Hematopoietic multipotent progenitor cell treated with erythropoietin and hydrocortisone succinate and interleukin-3 and kit ligand, for 6 days (in vitro differentiated cells): ENCODE results near the gene RSPH1.

Experiments used
- DNase-seq: peaks from one replicate; pipeline ENCODE4 v3.0.0-alpha.2; 2015

The RSPH1 gene

DNA sequence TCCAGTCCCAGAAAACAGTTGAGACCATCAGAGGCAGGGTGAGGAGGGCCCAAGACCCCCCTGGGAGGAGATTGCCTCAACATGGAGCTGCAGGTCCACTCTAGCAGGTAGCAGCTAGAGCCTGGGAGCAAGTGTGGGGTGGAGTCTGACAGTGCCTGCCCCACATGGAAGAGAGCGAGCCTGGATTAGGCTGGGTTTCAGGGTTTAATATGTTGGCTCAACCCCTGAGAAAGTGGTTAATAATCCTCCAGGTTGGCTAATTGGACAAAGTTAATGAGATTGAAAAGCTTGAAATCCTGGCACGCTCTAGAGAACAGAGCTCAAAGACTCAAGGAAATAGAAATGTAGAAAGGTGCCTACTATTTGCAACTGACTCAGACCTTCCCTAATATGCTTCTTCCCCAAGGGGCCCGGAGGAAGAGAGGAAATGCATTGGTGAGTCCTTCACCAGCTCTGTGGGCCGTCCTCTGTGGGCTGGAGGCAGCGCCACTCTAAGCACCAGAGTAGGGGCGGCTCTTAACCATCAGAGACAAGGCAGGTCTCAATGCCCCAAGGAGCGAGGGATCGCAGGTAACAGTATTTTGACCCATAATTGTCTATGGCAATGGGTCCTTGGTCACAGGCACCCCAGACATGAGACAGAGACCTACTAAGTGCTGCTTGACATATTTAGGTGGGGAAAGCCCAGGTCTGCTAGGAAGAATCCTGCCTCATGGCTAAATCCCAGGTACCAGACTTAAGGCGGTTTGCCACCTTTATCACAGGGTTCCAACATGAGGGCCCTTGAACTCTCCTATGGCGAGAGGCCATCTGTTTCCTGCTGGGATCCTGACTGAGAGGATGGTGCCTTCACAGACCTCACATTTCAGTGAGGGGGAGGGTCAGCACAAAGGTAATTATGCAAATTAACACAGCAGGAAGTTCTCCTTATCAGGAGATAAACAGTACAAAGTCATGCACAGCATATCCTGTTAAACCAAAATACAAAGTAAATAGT lies 33.8 kb downstream of the RSPH1 start:
- no peak for DNase-seq

DNA sequence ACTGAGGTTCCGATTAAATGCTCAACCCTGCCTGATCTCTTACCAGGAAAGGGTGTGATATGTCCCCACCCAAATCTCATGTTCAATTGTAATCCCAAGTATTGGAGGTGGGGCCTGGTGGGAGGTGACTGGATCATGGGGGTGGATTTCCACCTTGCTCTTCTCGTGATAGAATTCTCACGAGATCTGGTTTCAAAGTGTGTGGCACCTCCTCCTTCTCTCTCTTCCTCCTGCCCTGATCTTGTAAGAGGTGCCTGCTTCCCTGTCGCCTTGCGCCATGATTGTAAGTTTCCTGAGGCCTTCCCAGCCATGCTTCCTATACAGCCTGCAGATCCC lies 34.9 kb downstream of the RSPH1 start:
- no peak for DNase-seq

DNA sequence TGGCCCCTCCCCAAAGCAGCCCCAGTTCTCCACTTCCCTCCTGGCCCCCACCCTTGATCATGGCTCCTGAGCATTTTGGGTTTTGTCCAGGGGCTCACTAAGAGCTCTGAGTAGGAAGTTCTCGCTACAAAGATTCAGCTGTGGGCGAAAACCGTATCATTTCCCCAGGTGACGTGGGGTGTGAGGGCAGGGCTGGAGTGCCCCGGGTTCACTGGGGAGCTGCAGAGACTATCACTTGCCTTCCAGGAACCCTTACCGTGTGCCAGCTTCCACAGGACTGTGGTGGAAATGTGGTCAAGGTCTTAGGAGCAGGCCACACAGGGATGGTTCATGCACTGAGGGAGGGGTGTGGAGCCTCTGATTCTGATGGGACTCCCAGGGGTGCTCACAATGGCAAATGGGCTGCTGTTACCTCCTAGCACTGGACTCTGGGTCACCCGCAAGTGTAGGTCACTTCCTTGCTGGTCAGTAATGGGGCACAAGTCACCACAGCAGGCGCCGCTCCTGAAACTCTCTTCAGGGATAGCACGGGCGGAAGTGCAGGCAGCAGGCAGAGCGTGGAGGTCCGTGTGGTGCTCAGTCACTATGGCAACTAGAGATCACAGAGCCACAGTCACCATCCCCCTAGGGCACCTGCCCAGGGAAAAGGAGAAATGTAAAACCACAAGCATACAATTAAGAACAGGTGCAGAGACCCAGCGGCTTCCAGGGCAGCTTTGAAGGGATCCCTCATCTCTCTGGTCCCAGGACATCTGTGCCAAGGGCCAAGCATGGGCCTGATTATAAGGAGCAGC lies 35.4 kb downstream of the RSPH1 start:
- DNase-seq = no peak

DNA sequence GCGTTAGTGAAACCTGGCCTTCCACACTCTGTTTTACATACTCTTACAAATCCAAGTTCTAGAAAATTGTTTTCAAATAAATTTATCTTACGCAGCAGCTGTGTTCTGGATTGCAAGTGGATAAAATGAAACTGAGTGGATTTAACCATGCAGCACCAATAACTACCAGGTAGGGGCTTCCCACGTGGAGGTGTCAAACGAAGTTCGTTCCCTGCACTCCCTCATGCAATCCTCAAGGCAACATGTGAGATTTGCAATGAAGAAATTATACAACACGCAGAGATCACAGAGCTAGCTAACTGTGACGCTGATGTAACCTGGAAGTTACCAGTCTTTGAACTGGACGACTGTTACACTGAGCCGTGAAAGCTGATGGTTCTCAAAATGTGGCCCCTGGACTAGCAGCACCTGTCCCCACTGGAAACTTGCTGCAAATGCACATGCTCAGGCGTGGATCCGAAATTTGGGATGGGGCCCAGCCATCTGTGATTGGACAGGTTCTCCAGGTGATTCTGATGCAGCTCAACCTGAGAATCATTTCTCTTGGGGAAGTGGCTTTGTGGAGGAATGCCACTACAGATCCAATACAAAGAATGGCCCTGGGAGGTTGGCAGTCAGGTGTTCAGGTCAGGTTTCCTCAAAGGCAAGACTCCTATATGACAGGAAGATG lies 36.3 kb downstream of the RSPH1 start:
- no peak for DNase-seq

DNA sequence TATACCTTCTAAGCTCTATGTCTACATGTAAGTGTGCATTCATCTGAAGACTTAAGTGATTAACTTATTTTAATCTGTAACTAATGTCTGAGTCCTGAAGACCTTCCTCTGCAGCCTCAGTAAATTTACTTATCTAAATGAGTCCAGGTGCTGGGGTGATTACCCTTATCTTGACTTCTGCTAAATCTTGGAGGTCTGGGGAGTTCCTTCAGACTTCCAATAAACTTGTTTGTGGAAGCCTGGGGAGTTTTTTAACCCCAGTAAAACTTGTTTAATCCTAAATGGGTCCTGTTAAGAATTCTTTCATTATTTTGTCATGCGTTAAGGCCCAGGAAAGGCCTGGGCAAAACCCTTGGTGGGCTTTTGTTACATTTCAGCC lies 37.0 kb downstream of the RSPH1 start:
- DNase-seq = no peak

DNA sequence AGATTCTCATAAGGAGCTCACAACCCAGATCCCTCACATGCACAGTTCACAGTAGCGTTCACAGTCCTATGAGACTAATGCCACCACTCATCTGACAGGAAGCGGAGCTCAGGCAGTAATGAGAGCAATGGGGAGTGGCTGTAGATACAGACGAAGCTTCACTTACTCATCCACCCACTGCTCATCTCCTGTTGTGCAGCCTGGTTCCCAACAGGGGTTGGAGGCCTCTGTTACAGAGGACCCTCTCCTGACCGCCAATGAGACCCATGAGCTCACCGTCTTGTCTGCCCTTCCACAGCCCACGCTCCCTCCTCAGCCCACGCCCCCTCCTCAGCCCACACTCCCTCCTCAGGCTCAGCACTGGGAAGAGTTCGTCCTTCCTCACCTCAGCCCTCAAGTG lies 39.6 kb downstream of the RSPH1 start:
- no peak for DNase-seq

DNA sequence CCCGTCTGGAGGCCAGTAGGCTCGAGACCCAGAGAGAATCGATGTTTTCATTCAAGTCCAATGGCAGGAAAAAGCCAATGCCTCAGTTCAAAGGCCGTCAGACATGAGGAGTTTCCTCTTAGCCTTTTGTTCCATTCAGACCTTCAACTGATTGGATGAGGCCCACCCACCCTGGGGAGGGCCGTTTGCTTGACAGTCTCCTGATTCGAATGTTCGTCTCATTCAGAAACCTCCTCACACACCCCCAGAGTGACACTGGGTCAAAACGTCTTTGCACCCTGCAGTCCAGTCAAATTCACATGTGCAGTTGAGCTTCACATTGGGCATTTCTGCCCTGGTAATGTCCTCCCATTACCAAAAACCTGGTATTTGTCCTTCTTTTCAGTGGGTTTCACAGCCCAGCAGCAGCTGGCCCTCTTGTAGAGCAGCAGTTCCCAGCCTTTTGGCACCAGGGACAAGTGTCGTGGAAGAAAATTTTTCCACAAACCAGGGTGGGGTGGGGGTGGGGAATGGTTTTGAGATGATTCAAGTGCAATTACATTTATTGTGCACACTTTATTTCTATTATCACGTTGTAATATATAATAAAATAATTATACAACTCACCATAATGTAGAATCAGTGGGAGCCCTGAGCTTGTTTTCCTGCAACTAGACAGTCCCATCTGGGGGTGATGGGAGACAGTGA lies 40.1 kb downstream of the RSPH1 start:
- no peak for DNase-seq

DNA sequence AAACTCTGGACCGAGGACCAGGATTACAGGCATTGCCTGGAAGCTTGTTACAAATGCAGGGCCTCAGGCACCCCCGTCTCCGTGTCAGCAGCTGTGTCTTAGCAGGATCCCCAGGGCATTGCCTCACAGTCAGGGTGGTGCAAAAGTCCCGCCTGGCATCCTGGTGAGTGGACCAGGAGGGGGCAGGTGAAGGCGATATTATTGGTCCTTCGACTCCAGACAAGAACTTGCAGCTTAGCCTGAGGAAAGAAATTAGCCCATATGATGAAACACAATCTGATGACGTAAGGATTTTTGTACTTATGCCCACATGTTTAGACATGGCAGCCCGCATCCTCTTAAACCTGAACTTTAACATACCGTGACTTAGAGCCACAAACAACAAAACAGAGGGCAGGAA lies 40.8 kb downstream of the RSPH1 start:
- DNase-seq = no peak

DNA sequence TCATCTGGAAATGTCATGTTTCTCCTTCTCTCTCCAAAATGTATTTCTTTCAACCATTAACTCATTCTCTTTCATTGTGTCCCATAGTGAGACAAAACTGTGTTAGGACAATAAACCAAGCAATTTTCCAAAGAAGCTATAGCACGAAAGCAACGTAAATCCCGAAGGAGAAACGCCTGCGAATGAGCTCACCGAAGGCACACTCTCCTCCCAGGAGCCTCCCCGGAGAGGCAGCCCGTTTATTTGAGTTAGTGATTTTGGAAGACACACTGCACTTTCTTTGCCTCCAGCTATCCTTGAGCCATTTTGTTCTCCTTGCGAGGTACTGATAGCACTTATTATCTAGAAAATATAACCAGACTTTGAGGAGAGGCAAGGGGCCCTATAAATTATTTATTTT lies 41.2 kb downstream of the RSPH1 start:
- no peak for DNase-seq

DNA sequence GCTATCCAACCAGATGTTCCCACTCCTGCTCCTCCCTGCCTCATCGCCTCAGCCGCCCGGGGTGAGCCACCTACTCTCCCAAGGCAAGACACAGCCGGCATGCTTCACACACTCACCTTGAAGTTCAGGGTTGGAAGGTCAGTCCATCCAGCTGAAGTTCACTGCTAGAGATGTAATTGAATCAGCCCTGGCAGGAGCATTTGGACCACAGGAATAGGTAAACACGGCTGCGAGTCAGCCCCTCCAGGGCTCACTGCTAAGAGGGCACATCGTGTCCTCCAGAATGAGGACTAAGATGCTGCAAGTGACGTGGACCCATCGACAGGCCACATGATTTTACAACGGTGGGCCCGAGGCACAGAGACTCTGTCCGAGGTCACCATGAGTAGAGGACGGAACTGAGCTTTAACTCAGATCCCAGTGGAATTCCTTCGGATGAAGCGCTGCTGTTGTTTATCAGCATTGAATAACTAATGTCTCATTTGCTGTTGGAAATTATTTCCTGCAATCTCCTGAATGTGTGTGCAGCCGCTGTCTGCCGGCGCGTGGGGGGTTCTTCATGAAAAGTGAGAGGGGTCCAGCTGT lies 41.9 kb downstream of the RSPH1 start:
- no peak for DNase-seq

DNA sequence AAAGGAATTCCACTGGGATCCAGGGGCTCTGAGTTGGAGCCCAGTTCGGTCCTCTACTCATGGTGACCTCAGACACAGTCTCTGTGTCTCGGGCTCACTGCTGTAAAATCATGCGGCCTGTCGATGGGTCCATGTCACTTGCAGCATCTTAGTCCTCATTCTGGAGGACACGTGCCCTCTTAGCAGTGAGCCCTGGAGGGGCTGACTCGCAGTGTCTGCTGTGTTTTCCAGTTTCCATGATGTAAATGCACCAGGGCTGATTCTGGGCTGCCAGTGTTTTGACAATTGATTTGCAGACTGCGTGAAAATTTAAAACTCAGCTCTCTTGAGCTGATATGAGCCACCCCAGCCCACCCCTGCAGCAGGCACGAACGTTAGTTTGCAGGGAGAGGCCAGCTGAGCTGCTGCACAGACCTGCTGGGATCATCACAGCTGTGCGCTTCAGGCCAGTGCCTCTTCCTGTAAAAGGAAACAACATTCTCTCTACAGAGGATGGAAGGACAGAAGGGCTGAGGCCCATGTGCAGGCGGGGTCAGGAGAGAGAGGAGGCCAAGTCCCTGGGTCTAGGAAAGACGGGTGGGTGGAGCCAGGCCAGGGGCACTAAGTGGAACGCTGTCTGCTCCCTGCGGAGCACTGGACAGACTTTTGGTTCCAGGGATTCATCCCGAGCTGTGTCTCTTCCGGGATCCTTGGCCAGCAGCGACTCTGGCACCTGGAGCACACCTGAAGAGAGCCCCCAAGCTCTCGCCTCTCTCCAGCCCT lies 42.6 kb downstream of the RSPH1 start:
- DNase-seq = no peak

DNA sequence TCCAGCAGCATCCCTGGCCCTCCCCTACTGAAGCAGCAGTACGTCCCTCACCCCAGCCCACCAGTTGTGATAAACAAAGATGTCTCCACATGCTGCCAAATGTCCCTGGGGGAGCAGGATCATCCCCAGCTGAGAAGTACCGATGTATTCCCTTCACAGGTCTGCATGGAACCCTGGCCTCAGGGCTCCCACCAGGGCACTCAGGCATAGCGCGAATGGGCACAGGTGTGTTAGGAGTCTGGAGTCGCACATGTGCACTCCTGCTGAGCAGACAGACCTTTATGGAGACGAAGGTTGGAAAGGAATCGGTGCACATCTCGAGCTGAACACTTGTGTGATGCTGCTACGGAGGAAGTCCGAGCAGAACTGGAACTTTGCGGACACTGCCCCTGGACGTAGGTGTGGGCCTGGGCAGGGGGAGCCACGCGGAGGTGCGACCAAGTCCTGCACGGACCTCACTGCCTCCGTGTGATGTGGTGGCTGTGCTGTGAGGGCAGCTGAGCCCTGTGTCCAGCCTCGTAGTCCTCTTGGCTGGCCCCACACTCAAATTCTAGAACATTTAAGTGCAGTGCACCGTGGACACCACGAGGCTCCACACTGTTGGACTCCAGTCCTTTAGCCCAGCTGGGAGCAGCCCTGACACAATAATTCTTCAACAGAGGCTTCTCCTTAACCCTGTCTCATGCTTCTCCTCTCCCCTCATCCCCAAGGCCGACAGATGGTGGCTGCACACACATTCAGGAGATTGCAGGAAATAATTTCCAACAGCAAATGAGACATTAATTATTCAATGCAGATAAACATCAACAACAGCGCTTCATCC lies 43.4 kb downstream of the RSPH1 start:
- DNase-seq = no peak

DNA sequence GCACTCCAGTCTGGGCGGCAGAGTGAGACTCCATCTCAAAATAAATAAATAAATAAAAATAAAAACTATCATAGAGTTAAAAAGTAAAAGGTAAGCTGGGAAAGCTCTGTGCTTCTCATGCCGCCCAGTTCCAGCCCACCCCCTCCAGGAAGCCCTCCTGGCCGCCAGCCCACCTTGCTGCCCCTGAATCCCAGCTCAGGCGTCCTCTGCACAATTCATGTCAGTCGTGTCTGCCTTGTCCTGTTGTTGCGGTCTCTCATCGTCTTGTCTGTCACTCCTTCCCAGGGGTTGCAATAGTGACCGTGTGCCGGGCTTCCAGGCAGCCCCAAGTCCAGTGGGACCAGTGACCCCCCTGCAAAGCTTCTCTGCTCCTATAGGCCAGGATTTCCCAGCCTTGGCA lies 44.1 kb downstream of the RSPH1 start:
- no peak for DNase-seq

DNA sequence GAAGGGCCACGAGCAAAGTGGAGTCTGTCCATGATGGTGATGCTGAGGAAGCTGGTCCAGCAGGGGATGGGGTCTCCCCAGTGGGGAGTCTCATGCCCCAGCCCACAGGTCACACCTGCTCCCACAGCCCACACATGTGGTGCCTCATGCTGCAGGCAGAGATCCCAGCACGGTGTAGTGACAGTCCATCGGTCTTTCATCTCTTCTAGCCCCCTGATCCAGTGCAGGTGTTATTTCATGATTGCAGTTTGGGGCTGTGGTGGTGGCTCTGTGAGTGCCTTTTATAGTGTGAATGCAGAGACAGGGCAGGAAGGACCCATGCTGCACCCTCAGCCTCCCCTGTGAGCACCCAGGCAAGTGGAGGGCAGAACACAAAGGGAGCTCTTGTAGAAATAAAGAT lies 47.3 kb downstream of the RSPH1 start:
- no peak for DNase-seq

DNA sequence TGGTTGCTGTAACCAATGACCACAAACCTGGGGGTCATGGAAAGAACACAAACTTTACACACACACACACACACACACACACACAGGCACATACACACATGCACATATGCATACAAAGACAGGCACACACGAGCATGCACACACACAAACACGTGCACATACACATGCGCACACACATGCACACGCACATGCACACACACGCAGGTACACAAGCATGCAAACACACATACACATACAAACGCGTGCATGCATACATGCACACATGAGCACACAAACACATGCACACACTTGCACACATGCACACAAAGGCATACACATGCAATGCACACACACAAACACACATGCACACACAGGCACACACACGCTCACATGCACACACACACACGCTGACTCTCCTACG lies 48.3 kb downstream of the RSPH1 start:
- no peak for DNase-seq

DNA sequence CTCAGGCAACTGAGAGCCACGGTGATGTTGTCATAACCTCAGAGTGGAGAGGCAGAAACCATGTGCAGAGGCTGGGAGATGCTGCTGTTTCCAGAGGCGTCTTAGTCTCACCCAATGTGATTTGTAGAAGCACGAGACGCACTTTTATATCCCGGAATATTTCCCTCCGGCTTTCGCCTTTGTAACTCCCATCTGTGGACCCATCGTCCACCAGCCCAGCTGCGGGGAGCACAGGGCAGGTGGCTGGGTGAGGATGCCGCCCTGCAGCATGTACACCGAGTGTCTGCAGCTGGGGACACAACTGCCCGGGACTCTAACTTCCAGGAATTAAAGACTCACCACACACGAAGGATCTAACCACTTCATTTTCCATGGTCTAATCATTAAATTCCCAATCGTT lies 48.8 kb downstream of the RSPH1 start:
- DNase-seq = no peak

DNA sequence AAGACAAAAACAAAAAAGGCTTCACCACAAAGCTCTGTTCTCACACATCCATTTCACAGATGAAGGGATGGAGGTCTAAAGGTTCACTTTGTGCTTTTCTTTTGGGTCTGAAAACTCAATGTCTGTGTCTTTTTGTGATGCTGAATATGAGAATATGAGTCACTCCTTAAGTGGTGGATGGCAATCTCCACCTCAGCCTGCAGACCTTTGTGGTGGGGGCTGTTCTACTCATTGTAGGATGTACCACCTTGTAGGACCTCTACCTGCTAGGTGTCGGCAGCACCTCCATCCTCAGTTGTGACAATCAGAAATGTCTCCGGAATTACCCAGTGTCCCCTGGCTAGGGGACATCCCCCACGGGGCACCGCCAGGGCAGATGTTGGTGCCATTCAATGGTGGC lies 49.5 kb downstream of the RSPH1 start:
- DNase-seq = no peak

DNA sequence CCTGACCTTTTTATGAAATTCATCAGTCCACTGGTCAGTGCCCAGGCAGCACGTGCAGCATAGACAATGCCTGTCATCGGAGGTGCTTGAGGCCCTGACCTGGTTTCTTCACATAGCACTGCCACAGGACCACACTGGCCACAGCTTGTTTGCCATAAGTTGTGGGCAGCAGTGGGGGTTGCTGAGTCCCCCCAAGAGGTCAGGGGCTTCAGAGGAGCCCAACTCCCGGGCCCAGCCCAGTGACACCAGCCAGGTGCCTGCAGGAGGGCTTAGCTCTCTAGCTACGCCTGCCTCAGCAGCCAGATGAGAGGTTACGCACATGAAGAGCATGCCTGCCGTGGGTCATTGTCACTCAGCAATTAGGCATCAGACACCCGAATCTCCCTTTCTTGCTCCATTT lies 50.7 kb downstream of the RSPH1 start:
- no peak for DNase-seq

DNA sequence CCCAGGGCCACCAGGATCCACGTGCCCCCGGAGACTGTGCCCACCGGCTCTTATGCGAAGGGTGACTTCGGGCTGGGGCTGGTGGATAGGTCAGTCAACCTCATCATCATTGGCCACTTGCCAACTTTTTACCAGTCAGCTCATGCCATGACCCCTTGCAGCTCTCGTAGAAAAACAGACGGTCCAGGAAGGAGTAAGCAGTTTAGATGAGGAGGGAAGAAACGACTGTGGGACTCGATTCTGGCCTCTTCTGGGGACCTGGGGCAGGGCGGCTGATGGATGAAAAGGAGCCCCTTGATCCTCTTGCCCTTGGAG lies 51.3 kb downstream of the RSPH1 start:
- no peak for DNase-seq

DNA sequence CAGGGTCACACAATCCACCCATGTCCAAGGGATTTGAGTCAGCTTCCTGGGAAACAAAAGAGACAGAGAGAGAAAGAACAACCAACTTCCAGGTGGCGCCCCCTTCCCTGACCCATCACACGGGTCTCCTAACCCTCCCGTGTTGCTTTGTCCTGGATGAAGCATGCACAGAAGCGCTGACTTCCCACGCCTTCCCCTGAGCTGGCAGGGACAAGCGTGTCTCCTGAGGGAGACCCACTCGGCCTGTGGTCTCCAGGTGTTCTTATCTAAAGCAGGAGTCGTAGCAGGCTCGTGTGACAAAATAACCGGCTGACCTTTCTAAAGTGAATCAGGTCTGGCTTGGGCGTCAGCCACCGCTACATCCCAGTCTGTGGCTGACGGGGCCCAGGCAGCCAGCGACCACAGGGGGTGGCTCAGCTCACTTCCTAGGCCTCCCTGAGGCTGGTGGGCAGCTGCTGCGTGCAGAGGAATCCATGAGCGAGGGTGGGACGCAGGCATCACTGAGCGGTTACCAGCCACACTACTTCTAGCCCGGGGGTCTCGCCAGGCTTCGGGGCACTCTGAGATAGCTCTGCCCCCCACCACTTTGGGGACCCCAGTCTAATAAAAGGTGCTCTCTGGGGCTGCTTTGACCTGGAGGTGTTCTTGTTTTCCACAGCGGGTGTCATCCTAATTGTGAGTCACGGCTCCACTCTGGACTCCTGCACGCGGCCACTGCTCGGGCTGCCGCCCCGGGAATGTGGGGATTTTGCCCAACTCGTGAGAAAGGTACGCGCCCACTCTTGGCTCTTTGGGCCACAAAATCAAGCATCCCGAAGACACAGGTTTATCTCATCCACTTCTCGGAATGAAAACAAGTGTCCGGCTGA lies 51.9 kb downstream of the RSPH1 start:
- DNase-seq = no peak
